KOPT-K1 (cell line): ENCODE results near the gene ESPL1.
"Not testable (repeated sequence)": the region's sequence is repeated elsewhere in the genome, so short reads cannot be mapped to it uniquely, and the experiment has no call there.

Experiments
- H3K27ac ChIP-seq: fragments of 200-600 bp; sonication (generic); 2 replicates; pipeline ENCODE4 v1.5.1; 2016; ENCODE audit warnings: antibody characterized with exemption, mild to moderate bottlenecking, low read depth, low read length; ENCODE audit not compliant: poor library complexity, severe bottlenecking
- H3K36me3 ChIP-seq: fragments of 200-600 bp; sonication (generic); 2 replicates; pipeline ENCODE4 v1.5.1; 2017; ENCODE audit warnings: antibody characterized with exemption, mild to moderate bottlenecking, low read length, moderate library complexity; ENCODE audit not compliant: insufficient read depth
- H3K9me3 ChIP-seq: fragments of 200-600 bp; sonication (generic); 2 replicates; pipeline ENCODE4 v1.5.1; 2017; ENCODE audit warnings: antibody characterized with exemption, low read length, mild to moderate bottlenecking; ENCODE audit not compliant: insufficient read depth, poor library complexity, severe bottlenecking

Gene ESPL1

DNA sequence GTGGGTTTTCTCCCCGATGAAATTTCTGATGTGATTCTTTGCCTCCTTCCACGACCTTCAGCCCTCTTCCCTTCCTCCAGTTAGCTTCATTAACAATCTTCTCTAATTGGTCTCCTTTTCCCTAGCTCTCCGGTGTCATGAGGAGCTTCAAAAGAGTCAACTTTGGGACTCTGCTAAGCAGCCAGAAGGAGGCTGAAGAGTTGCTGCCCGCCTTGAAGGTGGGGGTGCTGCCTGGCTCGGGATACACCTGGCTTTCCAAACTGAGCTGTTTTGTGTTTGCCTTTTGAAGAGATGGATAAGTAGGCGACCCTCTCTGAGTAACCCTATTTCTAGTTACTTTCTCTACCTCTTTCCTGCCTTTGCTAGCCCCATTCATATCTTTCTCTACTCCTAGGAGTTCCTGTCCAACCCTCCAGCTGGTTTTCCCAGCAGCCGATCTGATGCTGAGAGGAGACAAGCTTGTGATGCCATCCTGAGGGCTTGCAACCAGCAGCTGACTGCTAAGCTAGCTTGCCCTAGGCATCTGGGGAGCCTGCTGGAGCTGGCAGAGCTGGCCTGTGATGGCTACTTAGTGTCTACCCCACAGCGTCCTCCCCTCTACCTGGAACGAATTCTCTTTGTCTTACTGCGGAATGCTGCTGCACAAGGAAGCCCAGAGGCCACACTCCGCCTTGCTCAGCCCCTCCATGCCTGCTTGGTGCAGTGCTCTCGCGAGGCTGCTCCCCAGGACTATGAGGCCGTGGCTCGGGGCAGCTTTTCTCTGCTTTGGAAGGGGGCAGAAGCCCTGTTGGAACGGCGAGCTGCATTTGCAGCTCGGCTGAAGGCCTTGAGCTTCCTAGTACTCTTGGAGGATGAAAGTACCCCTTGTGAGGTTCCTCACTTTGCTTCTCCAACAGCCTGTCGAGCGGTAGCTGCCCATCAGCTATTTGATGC, 797 bp downstream of the ESPL1 start:
- Histone ChIP-seq H3K27ac (peak overlapping the region; percentile 94), H3K9me3 (no peaks in the 10 kb centered on the region), H3K36me3 (peaks cover 51% of the 10 kb centered on the region)

DNA sequence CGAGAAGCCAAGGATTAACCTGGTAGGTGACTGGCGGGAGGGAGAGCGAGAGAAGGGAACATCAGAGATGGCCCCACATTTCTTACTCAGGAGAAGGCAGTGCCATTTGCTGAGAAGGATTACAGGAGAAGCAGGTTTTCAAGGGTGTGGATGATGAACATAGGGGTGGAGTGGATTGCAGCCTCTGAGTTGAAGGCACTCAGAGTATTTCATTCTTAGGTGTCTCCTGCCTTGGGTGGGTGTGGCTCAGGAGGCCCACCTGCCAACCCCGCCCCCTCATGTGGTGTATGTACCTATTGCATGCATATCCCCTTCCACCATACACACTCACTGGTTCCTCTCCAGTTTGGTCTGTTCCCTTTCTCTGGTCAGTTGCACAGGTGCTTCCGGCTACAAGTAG, 6.3 kb downstream of the ESPL1 start:
- no peaks in the 10 kb centered on the region for H3K9me3 ChIP-seq
- H3K36me3 ChIP-seq = peaks cover 100% of the 10 kb centered on the region
- no peak overlapping the region for H3K27ac ChIP-seq

DNA sequence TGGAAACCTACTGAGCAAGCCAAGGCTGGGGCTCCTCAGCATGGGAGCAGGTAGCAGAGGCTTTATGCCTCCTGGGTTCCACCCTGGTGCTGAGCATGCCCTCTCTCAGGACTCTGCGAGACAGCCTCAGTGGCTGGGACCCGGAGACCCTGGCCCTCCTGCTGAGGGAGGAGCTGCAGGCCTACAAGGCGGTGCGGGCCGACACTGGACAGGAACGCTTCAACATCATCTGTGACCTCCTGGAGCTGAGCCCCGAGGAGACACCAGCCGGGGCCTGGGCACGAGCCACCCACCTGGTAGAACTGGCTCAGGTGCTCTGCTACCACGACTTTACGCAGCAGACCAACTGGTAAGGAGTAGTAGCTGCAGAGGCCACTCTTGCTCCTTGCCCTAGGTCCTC, 8.4 kb downstream of the ESPL1 start:
- Histone ChIP-seq H3K9me3 (no peaks in the 10 kb centered on the region), H3K36me3 (peaks cover 100% of the 10 kb centered on the region), H3K27ac (no peak overlapping the region)

DNA sequence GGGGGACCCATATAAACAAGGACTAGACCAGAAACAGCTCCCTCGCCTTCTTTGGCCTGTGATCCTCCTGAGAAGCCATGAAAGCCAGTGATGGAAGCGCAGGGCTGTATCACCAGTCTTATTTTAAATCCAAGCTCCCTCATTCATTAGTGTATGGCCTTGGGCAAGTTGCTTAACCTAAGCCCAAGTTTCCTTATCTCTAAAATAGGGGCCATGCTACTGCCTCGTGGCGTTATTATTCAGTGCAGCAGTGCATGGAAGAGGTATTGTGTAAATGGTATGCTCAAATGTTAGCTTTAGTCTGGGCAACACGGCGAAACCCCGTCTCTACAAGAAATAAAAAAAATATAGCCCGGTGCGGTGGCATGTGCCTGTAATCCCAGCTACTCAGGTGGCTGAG, 9.9 kb downstream of the ESPL1 start:
- H3K36me3 ChIP-seq = peaks cover 100% of the 10 kb centered on the region
- no peak overlapping the region for H3K27ac ChIP-seq
- no peaks in the 10 kb centered on the region for H3K9me3 ChIP-seq

DNA sequence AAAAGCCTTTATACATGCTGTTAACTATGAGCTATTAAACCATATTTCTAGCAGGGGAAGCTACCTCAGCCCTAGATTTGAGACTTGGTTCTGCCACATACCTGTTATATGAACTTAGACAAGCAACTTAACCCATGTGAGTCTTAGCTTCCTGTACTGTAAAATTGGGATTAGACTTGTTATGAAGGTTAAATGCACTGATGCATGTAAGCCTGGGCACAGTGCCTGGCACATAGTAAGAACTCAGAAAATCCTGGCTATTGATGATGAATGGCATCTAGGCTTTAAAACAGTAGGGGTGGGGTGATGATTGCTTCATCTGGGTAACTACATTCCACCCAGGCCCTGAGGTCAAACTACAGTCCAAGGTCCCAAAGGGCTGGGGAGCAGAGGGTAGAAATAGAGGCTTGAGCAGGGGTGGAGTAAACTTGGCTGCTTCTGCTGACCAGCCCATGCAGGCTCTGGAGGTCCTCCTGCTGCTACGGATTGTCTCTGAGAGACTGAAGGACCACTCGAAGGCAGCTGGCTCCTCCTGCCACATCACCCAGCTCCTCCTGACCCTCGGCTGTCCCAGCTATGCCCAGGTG, 11.3 kb downstream of the ESPL1 start:
- no peaks in the 10 kb centered on the region for H3K9me3 ChIP-seq
- H3K27ac ChIP-seq = no peak overlapping the region
- H3K36me3 ChIP-seq = peaks cover 100% of the 10 kb centered on the region

DNA sequence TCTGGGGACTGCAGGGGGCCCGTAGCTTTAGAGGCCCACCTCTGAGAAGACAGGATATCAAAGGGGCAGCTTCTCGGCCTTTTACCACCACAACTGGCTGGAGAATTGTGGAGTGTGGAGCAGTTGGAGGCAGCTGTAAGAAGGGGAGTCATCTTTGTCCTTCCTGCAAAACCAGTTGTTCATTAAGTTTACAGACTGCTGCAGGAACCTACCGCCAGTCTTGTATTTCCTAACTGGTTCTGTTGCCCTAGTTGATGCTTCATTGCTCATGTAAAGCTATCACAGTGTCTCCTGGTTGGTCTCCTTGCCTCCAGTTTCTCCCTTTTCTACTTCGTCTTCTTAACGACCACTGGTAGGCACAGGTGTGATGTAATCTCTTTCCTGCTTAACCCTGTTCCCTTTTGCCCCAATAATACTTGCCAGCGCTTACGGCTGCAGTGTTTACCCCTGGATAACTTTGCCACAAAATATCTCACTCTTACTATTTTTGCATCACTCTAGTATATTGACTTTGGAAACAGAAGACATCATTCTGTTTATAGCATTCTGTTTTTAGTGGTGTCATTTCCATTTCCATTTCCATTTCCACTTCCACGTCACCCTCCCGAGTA, 11.9 kb downstream of the ESPL1 start:
- Histone ChIP-seq H3K9me3 (no peaks in the 10 kb centered on the region), H3K27ac (no peak overlapping the region), H3K36me3 (peaks cover 100% of the 10 kb centered on the region)

DNA sequence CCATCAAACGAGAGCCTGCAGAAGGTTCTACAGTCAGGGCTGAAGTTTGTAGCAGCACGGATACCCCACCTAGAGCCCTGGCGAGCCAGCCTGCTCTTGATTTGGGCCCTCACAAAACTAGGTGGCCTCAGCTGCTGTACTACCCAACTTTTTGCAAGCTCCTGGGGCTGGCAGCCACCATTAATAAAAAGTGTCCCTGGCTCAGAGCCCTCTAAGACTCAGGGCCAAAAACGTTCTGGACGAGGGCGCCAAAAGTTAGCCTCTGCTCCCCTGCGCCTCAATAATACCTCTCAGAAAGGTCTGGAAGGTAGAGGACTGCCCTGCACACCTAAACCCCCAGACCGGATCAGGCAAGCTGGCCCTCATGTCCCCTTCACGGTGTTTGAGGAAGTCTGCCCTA, 18.3 kb downstream of the ESPL1 start:
- Histone ChIP-seq H3K27ac (no peak overlapping the region), H3K9me3 (no peaks in the 10 kb centered on the region), H3K36me3 (peaks cover 98% of the 10 kb centered on the region)

DNA sequence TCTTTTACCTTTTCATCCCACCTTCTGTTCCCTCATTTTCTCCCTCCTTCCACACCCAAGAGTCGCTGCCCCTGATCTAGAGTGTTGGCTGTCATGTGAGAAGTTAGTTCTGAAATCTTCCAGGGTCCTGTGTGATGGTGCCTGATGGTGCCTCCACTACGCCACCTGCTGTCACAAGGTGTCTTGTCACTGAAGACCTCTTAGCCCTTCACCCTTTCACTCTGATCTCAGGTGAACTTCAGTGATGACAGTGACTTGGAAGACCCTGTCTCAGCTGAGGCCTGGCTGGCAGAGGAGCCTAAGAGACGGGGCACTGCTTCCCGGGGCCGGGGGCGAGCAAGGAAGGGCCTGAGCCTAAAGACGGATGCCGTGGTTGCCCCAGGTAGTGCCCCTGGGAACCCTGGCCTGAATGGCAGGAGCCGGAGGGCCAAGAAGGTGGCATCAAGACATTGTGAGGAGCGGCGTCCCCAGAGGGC, 19.7 kb downstream of the ESPL1 start:
- no peaks in the 10 kb centered on the region for H3K9me3 ChIP-seq
- peaks cover 98% of the 10 kb centered on the region for H3K36me3 ChIP-seq
- H3K27ac ChIP-seq = no peak overlapping the region

DNA sequence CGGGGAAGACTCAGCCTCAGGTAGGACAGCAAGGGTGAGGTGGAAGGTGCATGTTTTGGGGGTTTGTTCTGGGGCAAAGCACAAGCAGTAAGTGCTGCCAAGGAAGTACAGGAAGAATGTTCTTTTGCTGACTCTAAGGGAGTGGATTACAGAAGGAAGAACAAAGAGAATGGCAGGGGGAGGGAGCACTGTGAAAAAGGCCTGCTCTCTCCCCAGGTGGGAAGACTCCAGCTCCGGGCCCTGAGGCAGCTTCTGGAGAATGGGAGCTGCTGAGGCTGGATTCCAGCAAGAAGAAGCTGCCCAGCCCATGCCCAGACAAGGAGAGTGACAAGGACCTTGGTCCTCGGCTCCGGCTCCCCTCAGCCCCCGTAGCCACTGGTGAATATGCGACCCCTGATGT, 20.2 kb downstream of the ESPL1 start:
- peaks cover 98% of the 10 kb centered on the region for H3K36me3 ChIP-seq
- no peaks in the 10 kb centered on the region for H3K9me3 ChIP-seq
- no peak overlapping the region for H3K27ac ChIP-seq

DNA sequence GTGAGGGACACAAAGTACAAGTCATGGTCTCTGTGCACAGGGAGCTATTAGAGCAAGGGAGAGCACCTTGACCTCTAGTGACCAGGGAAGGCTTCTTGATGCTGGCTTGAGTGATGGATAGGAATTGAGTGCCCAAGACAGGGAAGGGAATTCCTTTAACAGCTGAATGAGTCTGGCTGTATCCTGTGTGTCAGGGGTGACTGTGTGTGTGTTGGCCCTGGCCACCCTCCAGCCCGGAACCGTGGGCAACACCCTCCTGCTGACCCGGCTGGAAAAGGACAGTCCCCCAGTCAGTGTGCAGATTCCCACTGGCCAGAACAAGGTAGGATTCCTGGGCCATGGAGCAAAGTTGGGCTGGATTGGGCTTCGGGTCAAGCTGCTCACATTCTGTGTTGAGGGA, 21.8 kb downstream of the ESPL1 start:
- H3K36me3 ChIP-seq = peaks cover 95% of the 10 kb centered on the region
- no peak overlapping the region for H3K27ac ChIP-seq
- H3K9me3 ChIP-seq = no peaks in the 10 kb centered on the region

DNA sequence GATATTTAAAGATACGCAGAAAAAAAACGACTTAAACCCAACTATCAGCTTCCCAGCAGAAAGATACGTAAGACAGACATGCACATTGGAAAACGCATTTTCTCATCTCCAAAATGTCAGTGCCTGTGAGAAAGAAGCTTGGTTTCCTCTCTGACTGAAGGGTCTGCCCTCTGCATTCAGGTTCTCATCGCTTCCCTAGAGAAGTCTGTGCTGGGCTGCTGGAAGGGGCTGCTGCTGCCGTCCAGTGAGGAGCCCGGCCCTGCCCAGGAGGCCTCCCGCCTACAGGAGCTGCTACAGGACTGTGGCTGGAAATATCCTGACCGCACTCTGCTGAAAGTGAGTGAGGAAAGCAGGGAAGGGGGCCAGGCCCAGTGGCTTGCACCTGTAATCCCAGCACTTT, 22.6 kb downstream of the ESPL1 start:
- H3K27ac ChIP-seq = no peak overlapping the region

DNA sequence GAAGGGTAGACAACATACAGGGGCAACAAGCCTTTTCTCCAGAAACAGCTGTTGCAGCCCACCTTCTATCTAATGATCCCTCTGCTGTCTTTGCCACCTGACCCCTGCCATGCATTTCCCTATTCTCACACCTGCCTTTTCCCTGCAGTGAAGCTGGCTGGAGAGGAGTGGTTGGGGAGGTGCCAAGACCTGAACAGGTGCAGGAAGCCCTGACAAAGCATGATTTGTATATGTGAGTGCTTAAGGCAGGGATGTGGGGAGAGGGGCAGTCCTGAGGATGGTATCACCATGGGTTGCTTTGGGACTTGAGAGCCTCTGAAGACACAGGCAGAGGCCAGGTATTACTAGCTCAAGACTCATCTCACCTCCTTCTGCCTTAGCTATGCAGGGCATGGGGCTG, 24.3 kb downstream of the ESPL1 start:
- Histone ChIP-seq H3K9me3 (no peaks in the 10 kb centered on the region), H3K36me3 (peaks cover 82% of the 10 kb centered on the region), H3K27ac (no peak overlapping the region)

More for the DNA sequence above, 22.6 kb downstream of the ESPL1 start:
- Histone ChIP-seq H3K36me3 (peaks cover 89% of the 10 kb centered on the region), H3K9me3 (no peaks in the 10 kb centered on the region)

DNA sequence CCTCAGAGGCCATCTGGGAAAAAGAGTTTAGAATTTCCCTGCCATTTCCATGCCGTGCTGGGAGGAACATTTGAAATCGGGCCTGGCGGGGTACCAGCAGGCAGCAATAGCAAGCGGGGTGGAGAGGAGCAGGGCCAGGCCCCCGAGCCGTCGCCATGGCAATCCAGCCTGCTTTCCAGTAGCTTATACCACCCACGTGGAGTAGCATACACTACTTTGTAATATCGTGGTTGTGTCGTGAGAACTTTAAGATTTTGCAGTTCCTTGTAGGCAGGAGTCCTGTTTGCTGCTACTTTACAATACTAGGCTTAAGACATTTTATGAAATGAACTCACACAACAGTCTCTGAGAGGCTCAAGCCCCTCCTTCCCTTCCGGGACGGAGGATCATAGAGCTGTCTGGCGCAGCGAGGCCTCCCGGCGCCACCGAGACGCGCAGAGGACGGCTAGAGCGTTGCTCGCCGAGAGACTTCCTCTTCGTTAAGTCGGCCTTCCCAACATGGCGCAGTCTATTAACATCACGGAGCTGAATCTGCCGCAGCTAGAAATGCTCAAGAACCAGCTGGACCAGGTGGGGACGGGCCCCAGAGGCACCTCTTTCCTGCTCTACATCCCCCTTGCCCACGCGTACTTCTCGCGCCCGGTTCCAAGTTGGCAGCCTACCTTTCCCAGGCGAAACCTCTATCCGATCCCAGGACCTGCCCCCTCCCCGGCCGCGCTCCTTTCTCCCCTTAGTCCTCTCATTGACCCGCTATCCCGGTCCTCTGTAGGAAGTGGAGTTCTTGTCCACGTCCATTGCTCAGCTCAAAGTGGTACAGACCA, 27.2 kb downstream of the ESPL1 start, which contains the start of gene PFDN5:
Gene PFDN5, plus strand, starts transcription at position 473 of the 821 bp plus-strand sequence. Its CDS starts 26 bp downstream, at position 499.
- Histone ChIP-seq H3K9me3 (no peaks in the 10 kb centered on the region), H3K27ac (peak within 1 kb of the TSS; percentile 75), H3K36me3 (peaks cover 67% of the 10 kb centered on the region)

DNA sequence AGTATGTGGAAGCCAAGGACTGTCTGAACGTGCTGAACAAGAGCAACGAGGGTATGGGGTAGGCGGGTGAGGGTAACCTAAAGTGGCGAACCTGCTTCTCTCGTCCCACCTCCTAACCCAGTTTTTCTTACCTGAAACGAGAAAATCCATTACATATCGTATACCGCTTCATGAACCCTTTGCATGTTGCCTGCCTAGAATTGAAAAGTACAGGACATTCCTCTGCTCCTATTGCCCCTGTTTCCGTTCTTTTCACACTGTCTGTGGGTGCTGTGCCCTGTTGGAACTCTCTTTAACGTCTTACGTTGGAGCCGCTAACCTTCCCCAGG, 27.8 kb downstream of the ESPL1 start:
- peaks cover 62% of the 10 kb centered on the region for H3K36me3 ChIP-seq
- no peaks in the 10 kb centered on the region for H3K9me3 ChIP-seq
- peak overlapping the region; percentile 75 for H3K27ac ChIP-seq

DNA sequence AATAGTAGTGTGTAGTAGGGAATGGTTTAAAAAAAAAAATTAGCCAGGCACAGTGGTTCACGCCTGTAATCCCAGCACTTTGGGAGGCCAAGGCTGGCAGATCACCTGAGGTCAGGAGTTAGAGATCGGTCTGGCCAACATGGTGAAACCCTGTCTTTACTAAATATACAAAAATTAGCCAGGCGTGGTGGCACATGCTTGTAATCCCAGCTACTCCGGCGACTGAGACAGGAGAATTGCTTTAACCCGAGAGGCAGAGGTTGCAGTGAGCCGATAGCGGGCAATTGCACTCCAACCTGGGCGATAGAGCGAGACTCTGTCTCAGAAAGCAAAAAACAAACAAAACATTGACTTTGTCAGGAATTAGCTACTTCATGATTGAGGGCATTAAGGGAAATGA, 29.0 kb downstream of the ESPL1 start:
- H3K9me3 ChIP-seq, H3K27ac ChIP-seq: not testable (repeated sequence)
- H3K36me3 ChIP-seq = peaks cover 62% of the 10 kb centered on the region
